CD4-positive, alpha-beta T cell treated with Interleukin-6 for 4 hours (primary cell): ENCODE measurements around the gene LHX4.

Experiments used
- DNase-seq: peaks from one replicate; pipeline ENCODE4 v3.0.0-alpha.2; 2020; ENCODE audit warnings: mixed read lengths

The LHX4 gene

GRCh38 chr1:180259431-180260338, 29.6 kb downstream of the LHX4 start:
- no peak for DNase-seq

- no peak for DNase-seq
These were observed 30.5 kb downstream of the LHX4 start for GRCh38 chr1:180260541-180260940.

- no peak for DNase-seq
These were observed 31.0 kb downstream of the LHX4 start for GRCh38 chr1:180261030-180261429.

- DNase-seq = no peak
These were observed 31.6 kb downstream of the LHX4 start for GRCh38 chr1:180261524-180262155.

- DNase-seq = no peak
These were observed 32.8 kb downstream of the LHX4 start for GRCh38 chr1:180262628-180263488.

- no peak for DNase-seq
These were observed 34.5 kb downstream of the LHX4 start for GRCh38 chr1:180264595-180264994.

GRCh38 chr1:180265201-180265600, 35.1 kb downstream of the LHX4 start:
- DNase-seq = no peak

- DNase-seq = no peak
These were observed 35.8 kb downstream of the LHX4 start for GRCh38 chr1:180265871-180266270.

GRCh38 chr1:180266275-180267210, 36.5 kb downstream of the LHX4 start:
- no peak for DNase-seq

- no peak for DNase-seq
These were observed 37.1 kb downstream of the LHX4 start for GRCh38 chr1:180267211-180267561.

- DNase-seq = no peak
These were observed 37.9 kb downstream of the LHX4 start for GRCh38 chr1:180267761-180268555.

GRCh38 chr1:180268556-180269075, 38.6 kb downstream of the LHX4 start:
- DNase-seq = no peak

- DNase-seq = no peak
These were observed 39.8 kb downstream of the LHX4 start for GRCh38 chr1:180269645-180270529.

GRCh38 chr1:180270530-180271271, 40.6 kb downstream of the LHX4 start:
- DNase-seq = no peak

GRCh38 chr1:180271272-180272255, 41.5 kb downstream of the LHX4 start:
- no peak for DNase-seq

- DNase-seq = no peak
These were observed 42.3 kb downstream of the LHX4 start for GRCh38 chr1:180272395-180272794.

GRCh38 chr1:180273066-180273465, 43.0 kb downstream of the LHX4 start:
- DNase-seq = no peak

- DNase-seq = no peak
These were observed 44.2 kb downstream of the LHX4 start for GRCh38 chr1:180274221-180274620.
